HG03521 (cell line): ENCODE results near the gene CALCOCO2.

Experiments used
- ATAC-seq: cut with Tn5 transposase; IDR thresholded peaks from one replicate; pipeline ENCODE4 v1.9.1; 2021; ENCODE audit warnings: mild to moderate bottlenecking, moderate library complexity; ENCODE audit not compliant: unreplicated experiment

CALCOCO2 gene

DNA sequence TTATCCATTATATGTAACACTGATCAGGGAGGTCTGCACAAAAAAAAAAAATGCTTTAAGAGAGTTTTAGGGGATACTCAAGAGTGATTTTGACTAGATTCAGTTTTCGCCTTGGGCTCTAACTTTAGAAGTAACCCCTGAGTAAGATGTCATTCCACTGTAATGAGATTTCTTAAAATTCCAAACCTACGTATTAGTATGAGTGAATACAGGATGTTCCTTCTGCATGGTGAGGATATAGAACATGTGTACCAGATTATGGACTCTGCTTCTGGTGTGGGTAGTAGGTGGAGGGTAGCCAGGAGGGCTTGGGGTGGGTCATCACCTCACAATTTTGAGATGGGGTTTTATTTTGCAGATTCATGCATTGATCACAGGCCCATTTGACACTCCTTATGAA, 81.6 kb downstream of the CALCOCO2 start:
- no peak for ATAC-seq
